Left ventricle myocardium inferior (tissue), 1 donor: ENCODE data around the gene ASIC4. TPM values are rescaled to one million over a fixed set of nuclear protein-coding genes. Genes with fewer than 3 reads are reported as not detected.

ENCODE experiments used
- DNase-seq: peaks from one replicate; pipeline ENCODE4 v3.0.0-alpha.2; 2020
- H3K27ac ChIP-seq: fragments of 200-600 bp; replicated peaks from 2 replicates; pipeline ENCODE4 v1.8.0; 2021
- H3K27me3 ChIP-seq: fragments of 200-600 bp; 2 replicates; pipeline ENCODE4 v1.8.0; 2021; ENCODE audit warnings: low read depth
- H3K36me3 ChIP-seq: fragments of 200-600 bp; 2 replicates; pipeline ENCODE4 v1.8.0; 2021
- H3K4me1 ChIP-seq: fragments of 200-600 bp; 2 replicates; pipeline ENCODE4 v1.8.0; 2021
- H3K4me3 ChIP-seq: fragments of 200-600 bp; 2 replicates; pipeline ENCODE4 v1.8.0; 2021; ENCODE audit warnings: mild to moderate bottlenecking, moderate library complexity
- H3K9me3 ChIP-seq: fragments of 200-600 bp; replicated peaks from 2 replicates; pipeline ENCODE4 v1.8.0; 2021
- intact Hi-C: fragments of 100-400 bp; cut with micrococcal nuclease; formaldehyde crosslinking; loops from one replicate; pipeline ENCODE4 v1.11.0; 2022
- total RNA-seq: library from RNA; stranded (reverse); fragmentation: NEBNext Ultra II Directional; extraction: Animal tissue kit (Norgen Biotek cat#: 25700); gene quantifications from one replicate; pipeline ENCODE4 v1.2.1, GENCODE V29; 2021
- TF ChIP-seq, protein P1 (sequence below): fragments of 200-600 bp; IDR thresholded peaks from 2 replicates; pipeline ENCODE4 v1.8.0; 2021; ENCODE audit warnings: antibody characterized with exemption, mild to moderate bottlenecking, borderline replicate concordance
- donor health status: DM: no; HTN: yes; CAD: no; lungs with severe emphysema.

ASIC4 gene
- total RNA-seq, 1 donor from 2014 or later: not detected

DNA sequence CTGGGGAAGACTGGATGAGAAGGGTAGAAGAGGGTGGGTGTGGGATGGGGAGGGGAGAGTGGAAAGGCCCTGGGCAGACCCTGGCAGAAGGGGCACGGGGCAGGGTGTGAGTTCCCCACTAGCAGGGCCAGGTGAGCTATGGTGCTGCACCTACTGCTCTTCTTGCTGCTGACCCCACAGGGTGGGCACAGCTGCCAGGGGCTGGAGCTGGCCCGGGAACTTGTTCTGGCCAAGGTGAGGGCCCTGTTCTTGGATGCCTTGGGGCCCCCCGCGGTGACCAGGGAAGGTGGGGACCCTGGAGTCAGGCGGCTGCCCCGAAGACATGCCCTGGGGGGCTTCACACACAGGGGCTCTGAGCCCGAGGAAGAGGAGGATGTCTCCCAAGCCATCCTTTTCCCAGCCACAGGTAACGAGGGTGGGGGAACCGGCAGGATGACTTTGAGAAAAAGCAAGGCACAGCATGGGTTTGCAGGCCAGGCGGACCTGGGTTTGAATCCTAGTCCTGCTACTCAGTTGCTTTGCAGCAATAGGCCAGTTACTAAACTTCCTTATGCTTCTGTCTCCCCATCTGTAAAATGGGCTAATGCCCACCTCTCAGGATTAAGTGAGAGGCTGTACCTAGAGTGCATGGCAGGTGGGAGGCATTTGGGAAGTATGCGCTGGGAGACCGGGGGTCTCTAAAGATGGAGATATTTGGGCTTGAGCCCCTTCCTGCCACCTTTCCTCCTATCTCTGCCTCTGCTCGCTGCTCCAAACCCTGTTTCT is 58.1 kb downstream of the ASIC4 start, which contains the start of gene INHA:
TSS of gene INHA (plus strand) at position 74 of the 765 bp plus-strand sequence. CDS start at position 139, 65 bp downstream.
- Histone ChIP-seq H3K36me3 (no peaks in the 10 kb centered on the region), H3K27me3 (peaks cover 50% of the 10 kb centered on the region), H3K4me3 (peak within 1 kb of the TSS; percentile 79), H3K9me3 (no peaks in the 10 kb centered on the region), H3K27ac (peak within 1 kb of the TSS; percentile 93), H3K4me1 (peaks cover 35% of the 10 kb centered on the region)
- no peak for DNase-seq
- intact Hi-C loops: no loop called here
- TF ChIP-seq, protein P1, sequence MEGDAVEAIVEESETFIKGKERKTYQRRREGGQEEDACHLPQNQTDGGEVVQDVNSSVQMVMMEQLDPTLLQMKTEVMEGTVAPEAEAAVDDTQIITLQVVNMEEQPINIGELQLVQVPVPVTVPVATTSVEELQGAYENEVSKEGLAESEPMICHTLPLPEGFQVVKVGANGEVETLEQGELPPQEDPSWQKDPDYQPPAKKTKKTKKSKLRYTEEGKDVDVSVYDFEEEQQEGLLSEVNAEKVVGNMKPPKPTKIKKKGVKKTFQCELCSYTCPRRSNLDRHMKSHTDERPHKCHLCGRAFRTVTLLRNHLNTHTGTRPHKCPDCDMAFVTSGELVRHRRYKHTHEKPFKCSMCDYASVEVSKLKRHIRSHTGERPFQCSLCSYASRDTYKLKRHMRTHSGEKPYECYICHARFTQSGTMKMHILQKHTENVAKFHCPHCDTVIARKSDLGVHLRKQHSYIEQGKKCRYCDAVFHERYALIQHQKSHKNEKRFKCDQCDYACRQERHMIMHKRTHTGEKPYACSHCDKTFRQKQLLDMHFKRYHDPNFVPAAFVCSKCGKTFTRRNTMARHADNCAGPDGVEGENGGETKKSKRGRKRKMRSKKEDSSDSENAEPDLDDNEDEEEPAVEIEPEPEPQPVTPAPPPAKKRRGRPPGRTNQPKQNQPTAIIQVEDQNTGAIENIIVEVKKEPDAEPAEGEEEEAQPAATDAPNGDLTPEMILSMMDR: no peak

DNA sequence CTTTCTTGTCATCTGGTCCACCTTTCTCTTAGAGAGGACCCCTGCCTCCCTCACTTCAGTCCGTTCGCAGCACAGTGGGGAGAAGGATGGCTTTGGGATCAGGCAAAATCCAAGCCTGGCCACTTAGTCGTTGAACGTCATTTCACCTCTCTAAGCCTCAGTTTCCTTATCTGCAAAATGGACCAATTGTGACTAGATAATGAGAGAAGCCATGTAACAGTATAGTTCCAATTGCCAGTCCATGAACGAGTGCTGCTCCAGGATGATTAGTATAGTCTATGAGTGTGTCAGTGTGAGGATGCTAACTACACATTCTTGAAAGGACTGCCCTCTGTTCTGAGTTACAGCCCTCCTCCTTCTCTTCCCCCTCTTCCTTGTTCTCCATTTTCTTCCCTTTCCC is 58.9 kb downstream of the ASIC4 start:
- no peak for DNase-seq
- Histone ChIP-seq H3K27ac (no peak overlapping the region), H3K4me3 (no peak overlapping the region), H3K36me3 (no peaks in the 10 kb centered on the region), H3K9me3 (no peaks in the 10 kb centered on the region), H3K4me1 (peaks cover 35% of the 10 kb centered on the region), H3K27me3 (peaks cover 52% of the 10 kb centered on the region)
- intact Hi-C loops: no loop called here
- TF ChIP-seq, protein P1: no peak

DNA sequence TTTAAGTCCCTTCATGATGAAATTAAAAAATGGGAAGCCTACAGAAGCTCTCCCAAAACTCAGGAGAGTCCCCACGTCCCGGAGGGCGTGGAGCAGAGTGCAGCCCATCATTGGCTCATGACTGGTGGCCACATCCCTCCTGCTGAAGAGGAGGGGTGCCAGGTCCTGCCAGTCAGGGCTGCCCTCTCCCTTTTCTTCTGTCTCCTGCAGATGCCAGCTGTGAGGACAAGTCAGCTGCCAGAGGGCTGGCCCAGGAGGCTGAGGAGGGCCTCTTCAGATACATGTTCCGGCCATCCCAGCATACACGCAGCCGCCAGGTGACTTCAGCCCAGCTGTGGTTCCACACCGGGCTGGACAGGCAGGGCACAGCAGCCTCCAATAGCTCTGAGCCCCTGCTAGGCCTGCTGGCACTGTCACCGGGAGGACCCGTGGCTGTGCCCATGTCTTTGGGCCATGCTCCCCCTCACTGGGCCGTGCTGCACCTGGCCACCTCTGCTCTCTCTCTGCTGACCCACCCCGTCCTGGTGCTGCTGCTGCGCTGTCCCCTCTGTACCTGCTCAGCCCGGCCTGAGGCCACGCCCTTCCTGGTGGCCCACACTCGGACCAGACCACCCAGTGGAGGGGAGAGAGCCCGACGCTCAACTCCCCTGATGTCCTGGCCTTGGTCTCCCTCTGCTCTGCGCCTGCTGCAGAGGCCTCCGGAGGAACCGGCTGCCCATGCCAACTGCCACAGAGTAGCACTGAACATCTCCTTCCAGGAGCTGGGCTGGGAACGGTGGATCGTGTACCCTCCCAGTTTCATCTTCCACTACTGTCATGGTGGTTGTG is 60.4 kb downstream of the ASIC4 start:
- H3K27ac ChIP-seq: no peak overlapping the region
- H3K4me3 ChIP-seq: no peak overlapping the region
- no peaks in the 10 kb centered on the region for H3K9me3 ChIP-seq
- H3K36me3 ChIP-seq: no peaks in the 10 kb centered on the region
- intact Hi-C loops: no loop called here
- H3K4me1 ChIP-seq: peaks cover 28% of the 10 kb centered on the region
- TF ChIP-seq, protein P1: no peak
- DNase-seq: no peak
- H3K27me3 ChIP-seq: peaks cover 52% of the 10 kb centered on the region

DNA sequence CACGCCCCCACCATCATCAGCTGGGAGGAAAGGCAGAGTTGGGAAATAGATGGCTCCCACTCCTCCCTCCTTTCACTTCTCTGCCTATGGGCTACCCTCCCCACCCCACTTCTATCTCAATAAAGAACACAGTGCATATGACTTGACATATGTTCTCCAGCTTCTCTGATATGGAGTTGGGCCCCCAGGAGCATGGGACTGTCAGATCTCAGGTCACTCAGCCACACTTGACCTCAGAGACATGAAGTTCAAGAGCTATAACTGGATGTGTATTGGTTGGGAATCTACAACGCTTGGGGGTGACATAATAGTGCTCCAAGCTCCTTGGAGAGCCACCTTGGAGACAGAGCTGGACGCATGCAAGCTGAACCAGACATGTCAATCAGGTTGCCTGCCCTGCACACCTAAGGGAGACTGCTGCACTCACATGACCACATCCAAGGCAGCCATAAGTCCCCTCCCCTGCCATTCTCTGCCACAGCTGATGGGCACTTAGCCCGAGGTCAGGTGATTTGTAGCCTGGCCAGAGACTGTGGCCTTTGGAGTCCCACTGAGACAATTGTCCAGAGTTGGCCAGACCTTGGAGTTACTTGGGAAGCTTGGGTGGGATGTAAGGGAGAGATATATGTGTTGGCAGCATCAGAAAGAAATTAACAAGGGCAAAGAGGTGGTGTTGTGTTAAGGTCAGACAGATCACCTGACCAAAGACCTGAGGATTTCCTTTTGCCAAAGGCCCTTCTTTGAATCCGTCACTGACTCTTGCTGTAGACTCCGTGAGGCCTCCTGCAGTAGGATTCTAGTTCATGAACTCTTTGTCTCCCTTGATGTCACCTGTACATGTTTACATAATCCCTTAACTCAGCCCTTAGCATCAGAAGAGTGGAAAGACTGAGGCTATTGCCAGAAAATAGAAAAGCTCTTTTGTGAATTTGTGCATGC is 61.6 kb downstream of the ASIC4 start:
- no peak overlapping the region for H3K4me3 ChIP-seq
- no peaks in the 10 kb centered on the region for H3K36me3 ChIP-seq
- intact Hi-C loops: no loop called here
- H3K27ac ChIP-seq: no peak overlapping the region
- no peaks in the 10 kb centered on the region for H3K9me3 ChIP-seq
- peaks cover 18% of the 10 kb centered on the region for H3K4me1 ChIP-seq
- no peak for DNase-seq
- TF ChIP-seq, protein P1: no peak
- peaks cover 42% of the 10 kb centered on the region for H3K27me3 ChIP-seq
